ENCODE measurements around the gene NUDT22.

NUDT22 gene

DNA sequence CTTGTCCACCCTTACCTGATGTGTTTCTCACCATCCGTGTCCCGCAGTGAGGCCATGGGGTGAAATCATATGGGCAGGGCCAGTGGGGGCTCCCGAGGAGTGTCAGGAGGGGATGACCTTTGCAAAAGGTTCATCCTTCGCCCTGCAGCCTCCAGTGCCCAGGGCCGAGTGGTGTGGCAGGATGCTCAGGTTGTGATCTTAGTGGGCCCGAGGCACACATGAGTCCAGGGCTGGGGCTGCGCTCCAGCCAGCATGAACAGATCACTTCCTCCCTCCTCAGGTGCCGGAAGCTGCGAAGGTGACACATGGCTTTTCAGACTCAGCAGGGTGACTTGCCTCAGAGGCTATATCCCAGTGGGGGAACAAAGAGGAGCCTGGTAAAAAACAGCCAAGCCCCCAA lies 12.0 kb downstream of the NUDT22 start:
- no peak for ATAC-seq
- TF ChIP-seq SNAI2 (CRISPR knock-in tag; IDR thresholded peaks at IDR 0.05), result no peak
- no peak for TF ChIP-seq BACH2 (CRISPR knock-in tag; IDR thresholded peaks at IDR 0.05; ENCODE audit: borderline replicate concordance)
- TF ChIP-seq RARB (CRISPR knock-in tag; IDR thresholded peaks at IDR 0.05), result no peak
- TF ChIP-seq ZNF565 (CRISPR knock-in tag; conservative IDR thresholded peaks at IDR 0.05; ENCODE audit: low read depth), result no peak
- no peak for TF ChIP-seq ZNF70 (CRISPR knock-in tag; IDR thresholded peaks at IDR 0.05)
- no peak for TF ChIP-seq TOX (CRISPR knock-in tag; IDR thresholded peaks at IDR 0.05; ENCODE audit: borderline replicate concordance)
- TF ChIP-seq TSHZ2 (CRISPR knock-in tag; IDR thresholded peaks at IDR 0.05), result no peak
- TF ChIP-seq PPARA (CRISPR knock-in tag; IDR thresholded peaks at IDR 0.05; ENCODE audit: borderline replicate concordance), result no peak
- no peak for TF ChIP-seq PATZ1 (CRISPR knock-in tag; IDR thresholded peaks at IDR 0.05; ENCODE audit: borderline replicate concordance)
- no peak for TF ChIP-seq ISL1 (CRISPR knock-in tag; IDR thresholded peaks at IDR 0.05)
- TF ChIP-seq, protein P1, sequence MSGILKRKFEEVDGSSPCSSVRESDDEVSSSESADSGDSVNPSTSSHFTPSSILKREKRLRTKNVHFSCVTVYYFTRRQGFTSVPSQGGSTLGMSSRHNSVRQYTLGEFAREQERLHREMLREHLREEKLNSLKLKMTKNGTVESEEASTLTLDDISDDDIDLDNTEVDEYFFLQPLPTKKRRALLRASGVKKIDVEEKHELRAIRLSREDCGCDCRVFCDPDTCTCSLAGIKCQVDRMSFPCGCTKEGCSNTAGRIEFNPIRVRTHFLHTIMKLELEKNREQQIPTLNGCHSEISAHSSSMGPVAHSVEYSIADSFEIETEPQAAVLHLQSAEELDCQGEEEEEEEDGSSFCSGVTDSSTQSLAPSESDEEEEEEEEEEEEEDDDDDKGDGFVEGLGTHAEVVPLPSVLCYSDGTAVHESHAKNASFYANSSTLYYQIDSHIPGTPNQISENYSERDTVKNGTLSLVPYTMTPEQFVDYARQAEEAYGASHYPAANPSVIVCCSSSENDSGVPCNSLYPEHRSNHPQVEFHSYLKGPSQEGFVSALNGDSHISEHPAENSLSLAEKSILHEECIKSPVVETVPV (CRISPR knock-in tag; IDR thresholded peaks at IDR 0.05), result no peak
- no peak for TF ChIP-seq ZFP3 (CRISPR knock-in tag; IDR thresholded peaks at IDR 0.05)
- TF ChIP-seq, protein P2, sequence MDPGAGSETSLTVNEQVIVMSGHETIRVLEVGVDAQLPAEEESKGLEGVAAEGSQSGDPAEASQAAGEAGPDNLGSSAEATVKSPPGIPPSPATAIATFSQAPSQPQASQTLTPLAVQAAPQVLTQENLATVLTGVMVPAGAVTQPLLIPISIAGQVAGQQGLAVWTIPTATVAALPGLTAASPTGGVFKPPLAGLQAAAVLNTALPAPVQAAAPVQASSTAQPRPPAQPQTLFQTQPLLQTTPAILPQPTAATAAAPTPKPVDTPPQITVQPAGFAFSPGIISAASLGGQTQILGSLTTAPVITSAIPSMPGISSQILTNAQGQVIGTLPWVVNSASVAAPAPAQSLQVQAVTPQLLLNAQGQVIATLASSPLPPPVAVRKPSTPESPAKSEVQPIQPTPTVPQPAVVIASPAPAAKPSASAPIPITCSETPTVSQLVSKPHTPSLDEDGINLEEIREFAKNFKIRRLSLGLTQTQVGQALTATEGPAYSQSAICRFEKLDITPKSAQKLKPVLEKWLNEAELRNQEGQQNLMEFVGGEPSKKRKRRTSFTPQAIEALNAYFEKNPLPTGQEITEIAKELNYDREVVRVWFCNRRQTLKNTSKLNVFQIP (CRISPR knock-in tag; IDR thresholded peaks at IDR 0.05; ENCODE audit: borderline replicate concordance, low read depth), result no peak
- TF ChIP-seq ESRRG (CRISPR knock-in tag; IDR thresholded peaks at IDR 0.05), result no peak

DNA sequence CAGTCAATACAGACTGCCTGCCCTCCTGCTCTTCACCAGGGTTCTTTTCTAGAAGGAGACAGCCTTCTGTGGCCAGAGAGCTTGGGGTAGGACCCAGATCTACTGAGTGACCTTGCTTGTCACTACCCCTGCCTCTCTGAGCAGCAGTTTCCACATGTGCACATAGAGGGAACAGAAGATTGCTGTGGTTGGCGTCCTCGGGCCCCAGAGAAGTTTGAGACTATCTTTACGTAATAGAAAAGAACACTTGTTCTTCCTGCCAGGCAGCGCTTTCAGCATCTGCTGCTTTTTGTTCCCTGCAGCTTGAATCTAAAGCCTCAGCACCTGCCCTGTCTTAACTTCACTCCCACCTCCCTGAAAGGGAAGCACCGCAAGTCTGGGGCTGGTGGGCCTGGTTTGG lies 12.9 kb downstream of the NUDT22 start:
- no peak for ATAC-seq
- TF ChIP-seq ESRRG (CRISPR knock-in tag; IDR thresholded peaks at IDR 0.05) (no peak), ZNF8 (CRISPR knock-in tag; IDR thresholded peaks at IDR 0.05) (no peak), CSDC2 (CRISPR knock-in tag; IDR thresholded peaks at IDR 0.05) (no peak), TOX (CRISPR knock-in tag; IDR thresholded peaks at IDR 0.05; ENCODE audit: borderline replicate concordance) (no peak), ISL1 (CRISPR knock-in tag; IDR thresholded peaks at IDR 0.05) (no peak)
- TF ChIP-seq, protein P3, sequence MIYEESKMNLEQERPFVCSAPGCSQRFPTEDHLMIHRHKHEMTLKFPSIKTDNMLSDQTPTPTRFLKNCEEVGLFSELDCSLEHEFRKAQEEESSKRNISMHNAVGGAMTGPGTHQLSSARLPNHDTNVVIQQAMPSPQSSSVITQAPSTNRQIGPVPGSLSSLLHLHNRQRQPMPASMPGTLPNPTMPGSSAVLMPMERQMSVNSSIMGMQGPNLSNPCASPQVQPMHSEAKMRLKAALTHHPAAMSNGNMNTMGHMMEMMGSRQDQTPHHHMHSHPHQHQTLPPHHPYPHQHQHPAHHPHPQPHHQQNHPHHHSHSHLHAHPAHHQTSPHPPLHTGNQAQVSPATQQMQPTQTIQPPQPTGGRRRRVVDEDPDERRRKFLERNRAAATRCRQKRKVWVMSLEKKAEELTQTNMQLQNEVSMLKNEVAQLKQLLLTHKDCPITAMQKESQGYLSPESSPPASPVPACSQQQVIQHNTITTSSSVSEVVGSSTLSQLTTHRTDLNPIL (CRISPR knock-in tag; IDR thresholded peaks at IDR 0.05; ENCODE audit: low read depth), result no peak
- TF ChIP-seq, protein P2 (CRISPR knock-in tag; IDR thresholded peaks at IDR 0.05; ENCODE audit: borderline replicate concordance, low read depth), result no peak

GRCh38 chr11:64239662-64240434 lies 13.8 kb downstream of the NUDT22 start:
- TF ChIP-seq ZFP30 (CRISPR knock-in tag; IDR thresholded peaks at IDR 0.05) (no peak), CSDC2 (CRISPR knock-in tag; IDR thresholded peaks at IDR 0.05) (no peak)
- TF ChIP-seq, protein P1 (CRISPR knock-in tag; IDR thresholded peaks at IDR 0.05), result no peak
- ATAC-seq, result no peak

Measured in SK-N-SH treated with all-trans-retinoic acid at 6 μM for 48 hours (cell line).